ENCODE measurements around the gene ITPKA.

ITPKA gene

GRCh38 chr15:41504751-41505492, 11.2 kb downstream of the ITPKA start:
- Histone ChIP-seq H3K36me3 (ENCODE audit: control insufficient read depth, insufficient read depth, low read length) (no peaks in the 10 kb centered on the region), H3K4me1 (ENCODE audit: control insufficient read depth, insufficient read depth, low read length) (no peaks in the 10 kb centered on the region), H3K9ac (ENCODE audit: low read length) (no peak overlapping the region), H3K4me3 (ENCODE audit: low read length) (no peak overlapping the region), H3K27me3 (ENCODE audit: control insufficient read depth, insufficient read depth, low read length) (peaks cover 8% of the 10 kb centered on the region), H3K27ac (ENCODE audit: low read depth, low read length) (no peak overlapping the region)

GRCh38 chr15:41505776-41506175, 12.1 kb downstream of the ITPKA start:
- no peak overlapping the region for H3K4me3 ChIP-seq (ENCODE audit: low read length)
- no peaks in the 10 kb centered on the region for H3K36me3 ChIP-seq (ENCODE audit: control insufficient read depth, insufficient read depth, low read length)
- no peaks in the 10 kb centered on the region for H3K4me1 ChIP-seq (ENCODE audit: control insufficient read depth, insufficient read depth, low read length)
- no peak overlapping the region for H3K9ac ChIP-seq (ENCODE audit: low read length)
- H3K27ac ChIP-seq (ENCODE audit: low read depth, low read length) = no peak overlapping the region
- H3K27me3 ChIP-seq (ENCODE audit: control insufficient read depth, insufficient read depth, low read length) = peaks cover 8% of the 10 kb centered on the region

- Histone ChIP-seq H3K36me3 (ENCODE audit: control insufficient read depth, insufficient read depth, low read length) (no peaks in the 10 kb centered on the region), H3K27ac (ENCODE audit: low read depth, low read length) (no peak overlapping the region), H3K4me3 (ENCODE audit: low read length) (no peak overlapping the region), H3K27me3 (ENCODE audit: control insufficient read depth, insufficient read depth, low read length) (peaks cover 9% of the 10 kb centered on the region), H3K4me1 (ENCODE audit: control insufficient read depth, insufficient read depth, low read length) (no peaks in the 10 kb centered on the region), H3K9ac (ENCODE audit: low read length) (no peak overlapping the region)
Observed at GRCh38 chr15:41506796-41507341, 13.2 kb downstream of the ITPKA start.

- Histone ChIP-seq H3K4me1 (ENCODE audit: control insufficient read depth, insufficient read depth, low read length) (no peaks in the 10 kb centered on the region), H3K36me3 (ENCODE audit: control insufficient read depth, insufficient read depth, low read length) (no peaks in the 10 kb centered on the region), H3K9ac (ENCODE audit: low read length) (no peak overlapping the region), H3K27me3 (ENCODE audit: control insufficient read depth, insufficient read depth, low read length) (peaks cover 10% of the 10 kb centered on the region), H3K27ac (ENCODE audit: low read depth, low read length) (no peak overlapping the region), H3K4me3 (ENCODE audit: low read length) (no peak overlapping the region)
Observed at GRCh38 chr15:41507820-41508290, 14.2 kb downstream of the ITPKA start.

- H3K4me1 ChIP-seq (ENCODE audit: control insufficient read depth, insufficient read depth, low read length) = no peaks in the 10 kb centered on the region
- H3K36me3 ChIP-seq (ENCODE audit: control insufficient read depth, insufficient read depth, low read length) = no peaks in the 10 kb centered on the region
- H3K27me3 ChIP-seq (ENCODE audit: control insufficient read depth, insufficient read depth, low read length) = peaks cover 15% of the 10 kb centered on the region
- H3K9ac ChIP-seq (ENCODE audit: low read length) = no peak overlapping the region
- no peak overlapping the region for H3K27ac ChIP-seq (ENCODE audit: low read depth, low read length)
- H3K4me3 ChIP-seq (ENCODE audit: low read length) = no peak overlapping the region
Observed at GRCh38 chr15:41510728-41511127, 17.1 kb downstream of the ITPKA start.

GRCh38 chr15:41511331-41511898, 17.7 kb downstream of the ITPKA start:
- Histone ChIP-seq H3K27ac (ENCODE audit: low read depth, low read length) (no peak overlapping the region), H3K4me1 (ENCODE audit: control insufficient read depth, insufficient read depth, low read length) (no peaks in the 10 kb centered on the region), H3K36me3 (ENCODE audit: control insufficient read depth, insufficient read depth, low read length) (no peaks in the 10 kb centered on the region), H3K27me3 (ENCODE audit: control insufficient read depth, insufficient read depth, low read length) (peaks cover 15% of the 10 kb centered on the region), H3K9ac (ENCODE audit: low read length) (no peak overlapping the region), H3K4me3 (ENCODE audit: low read length) (no peak overlapping the region)

- Histone ChIP-seq H3K27ac (ENCODE audit: low read depth, low read length) (no peak overlapping the region), H3K9ac (ENCODE audit: low read length) (no peak overlapping the region), H3K36me3 (ENCODE audit: control insufficient read depth, insufficient read depth, low read length) (no peaks in the 10 kb centered on the region), H3K4me3 (ENCODE audit: low read length) (peak overlapping the region; percentile 53), H3K4me1 (ENCODE audit: control insufficient read depth, insufficient read depth, low read length) (no peaks in the 10 kb centered on the region), H3K27me3 (ENCODE audit: control insufficient read depth, insufficient read depth, low read length) (peaks cover 15% of the 10 kb centered on the region)
Observed at GRCh38 chr15:41511899-41512369, 18.3 kb downstream of the ITPKA start.

- H3K36me3 ChIP-seq (ENCODE audit: control insufficient read depth, insufficient read depth, low read length) = no peaks in the 10 kb centered on the region
- H3K4me1 ChIP-seq (ENCODE audit: control insufficient read depth, insufficient read depth, low read length) = no peaks in the 10 kb centered on the region
- H3K27me3 ChIP-seq (ENCODE audit: control insufficient read depth, insufficient read depth, low read length) = peaks cover 15% of the 10 kb centered on the region
- no peak overlapping the region for H3K9ac ChIP-seq (ENCODE audit: low read length)
- H3K4me3 ChIP-seq (ENCODE audit: low read length) = peak overlapping the region; percentile 53
- H3K27ac ChIP-seq (ENCODE audit: low read depth, low read length) = no peak overlapping the region
Observed at GRCh38 chr15:41512512-41512939, 18.9 kb downstream of the ITPKA start.

- no peaks in the 10 kb centered on the region for H3K36me3 ChIP-seq (ENCODE audit: control insufficient read depth, insufficient read depth, low read length)
- H3K27ac ChIP-seq (ENCODE audit: low read depth, low read length) = no peak overlapping the region
- no peaks in the 10 kb centered on the region for H3K4me1 ChIP-seq (ENCODE audit: control insufficient read depth, insufficient read depth, low read length)
- no peak overlapping the region for H3K9ac ChIP-seq (ENCODE audit: low read length)
- H3K4me3 ChIP-seq (ENCODE audit: low read length) = peak overlapping the region; percentile 53
- H3K27me3 ChIP-seq (ENCODE audit: control insufficient read depth, insufficient read depth, low read length) = peaks cover 15% of the 10 kb centered on the region
Observed at GRCh38 chr15:41512940-41513505, 19.3 kb downstream of the ITPKA start.

GRCh38 chr15:41513506-41514227, 20.0 kb downstream of the ITPKA start, which contains the start of gene LTK:
Gene LTK, minus strand, starts transcription at chr15:41513827. Its CDS starts 118 bp downstream, at chr15:41513709.
- Histone ChIP-seq H3K27me3 (ENCODE audit: control insufficient read depth, insufficient read depth, low read length) (peaks cover 15% of the 10 kb centered on the region), H3K4me1 (ENCODE audit: control insufficient read depth, insufficient read depth, low read length) (no peaks in the 10 kb centered on the region), H3K36me3 (ENCODE audit: control insufficient read depth, insufficient read depth, low read length) (no peaks in the 10 kb centered on the region), H3K27ac (ENCODE audit: low read depth, low read length) (no peak within 1 kb of the TSS), H3K9ac (ENCODE audit: low read length) (no peak within 1 kb of the TSS), H3K4me3 (ENCODE audit: low read length) (peak within 1 kb of the TSS; percentile 53)

- no peak overlapping the region for H3K27ac ChIP-seq (ENCODE audit: low read depth, low read length)
- no peaks in the 10 kb centered on the region for H3K4me1 ChIP-seq (ENCODE audit: control insufficient read depth, insufficient read depth, low read length)
- H3K4me3 ChIP-seq (ENCODE audit: low read length) = no peak overlapping the region
- no peaks in the 10 kb centered on the region for H3K36me3 ChIP-seq (ENCODE audit: control insufficient read depth, insufficient read depth, low read length)
- no peak overlapping the region for H3K9ac ChIP-seq (ENCODE audit: low read length)
- H3K27me3 ChIP-seq (ENCODE audit: control insufficient read depth, insufficient read depth, low read length) = peaks cover 5% of the 10 kb centered on the region
Observed at GRCh38 chr15:41517895-41518449, 24.3 kb downstream of the ITPKA start.

- Histone ChIP-seq H3K27ac (ENCODE audit: low read depth, low read length) (no peak overlapping the region), H3K4me1 (ENCODE audit: control insufficient read depth, insufficient read depth, low read length) (no peaks in the 10 kb centered on the region), H3K36me3 (ENCODE audit: control insufficient read depth, insufficient read depth, low read length) (peaks cover 6% of the 10 kb centered on the region), H3K4me3 (ENCODE audit: low read length) (no peak overlapping the region), H3K9ac (ENCODE audit: low read length) (no peak overlapping the region), H3K27me3 (ENCODE audit: control insufficient read depth, insufficient read depth, low read length) (no peaks in the 10 kb centered on the region)
Observed at GRCh38 chr15:41520636-41521035, 27.0 kb downstream of the ITPKA start.

Data from rectal smooth muscle tissue (tissue), 1 donor.